NCI-H510A treated with DMSO at 0.1 percent for 48 hours (cell line): ENCODE data around the gene CFAP100.

Source experiments
- DNase-seq: peaks from one replicate; lab custom pipeline; 2025; lab: John Stamatoyannopoulos, UW

The CFAP100 gene

GRCh38 chr3:126402666-126403302 lies 8.1 kb downstream of the CFAP100 start:
- DNase-seq, result no peak

GRCh38 chr3:126406389-126407296 lies 11.9 kb downstream of the CFAP100 start:
- no peak for DNase-seq

GRCh38 chr3:126407412-126408044 lies 12.8 kb downstream of the CFAP100 start:
- DNase-seq, result no peak

- DNase-seq, result no peak
Observed at GRCh38 chr3:126408099-126408498, 13.4 kb downstream of the CFAP100 start.

- no peak for DNase-seq
Observed at GRCh38 chr3:126412841-126413692, 18.4 kb downstream of the CFAP100 start.

- DNase-seq, result no peak
Observed at GRCh38 chr3:126413693-126414080, 19.0 kb downstream of the CFAP100 start.

GRCh38 chr3:126414406-126414805 lies 19.7 kb downstream of the CFAP100 start:
- no peak for DNase-seq

- no peak for DNase-seq
Observed at GRCh38 chr3:126414961-126415660, 20.4 kb downstream of the CFAP100 start.

- no peak for DNase-seq
Observed at GRCh38 chr3:126415661-126416591, 21.2 kb downstream of the CFAP100 start.

- DNase-seq, result no peak
Observed at GRCh38 chr3:126416943-126417342, 22.2 kb downstream of the CFAP100 start.

- DNase-seq, result no peak
Observed at GRCh38 chr3:126417515-126417914, 22.8 kb downstream of the CFAP100 start.

GRCh38 chr3:126417981-126418530 lies 23.3 kb downstream of the CFAP100 start:
- no peak for DNase-seq

- no peak for DNase-seq
Observed at GRCh38 chr3:126418661-126419131, 24.0 kb downstream of the CFAP100 start.

GRCh38 chr3:126419151-126419703 lies 24.5 kb downstream of the CFAP100 start:
- no peak for DNase-seq

GRCh38 chr3:126419886-126420786 lies 25.4 kb downstream of the CFAP100 start:
- DNase-seq, result no peak

GRCh38 chr3:126421573-126422119 lies 26.9 kb downstream of the CFAP100 start:
- DNase-seq, result no peak

- no peak for DNase-seq
Observed at GRCh38 chr3:126422121-126422520, 27.4 kb downstream of the CFAP100 start.

- no peak for DNase-seq
Observed at GRCh38 chr3:126422571-126423091, 27.9 kb downstream of the CFAP100 start.
